DOHH2 (cell line): ENCODE measurements around the gene UNC119B.

Source experiments
- EZH2phosphoT487 ChIP-seq: fragments of 200-600 bp; sonication (generic); IDR thresholded peaks from 2 replicates; pipeline ENCODE4 v1.6.1; 2017; ENCODE audit warnings: borderline replicate concordance, mild to moderate bottlenecking, antibody characterized with exemption, low read length, moderate library complexity, mixed read lengths
- TF ChIP-seq, protein P1 (sequence below): fragments of 200-600 bp; sonication (generic); IDR thresholded peaks from one replicate; pipeline ENCODE4 v1.5.1; 2014; ENCODE audit warnings: antibody characterized with exemption, mild to moderate bottlenecking, low read depth, low read length; ENCODE audit not compliant: poor library complexity, severe bottlenecking

DNA sequence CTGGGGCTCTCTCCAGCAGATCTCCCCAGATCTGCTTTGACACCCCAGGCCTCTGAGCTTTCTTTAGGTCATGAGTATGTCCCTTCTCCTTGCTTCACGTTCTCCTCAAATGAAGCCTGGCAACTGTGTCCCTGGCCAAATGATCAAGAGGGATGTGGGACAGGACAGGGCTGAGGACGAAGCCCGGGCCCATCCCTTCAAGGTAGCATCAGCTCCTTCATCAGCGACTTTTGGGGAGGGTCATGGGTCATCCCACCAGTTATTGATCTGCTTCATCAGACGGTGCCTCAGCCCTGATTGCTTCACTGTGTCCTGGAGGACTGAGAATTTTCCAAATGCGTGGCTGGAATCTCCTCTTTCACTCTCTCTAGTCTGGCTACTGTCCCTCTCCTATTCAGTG is 47.7 kb downstream of the UNC119B start:
- TF ChIP-seq, protein P1, sequence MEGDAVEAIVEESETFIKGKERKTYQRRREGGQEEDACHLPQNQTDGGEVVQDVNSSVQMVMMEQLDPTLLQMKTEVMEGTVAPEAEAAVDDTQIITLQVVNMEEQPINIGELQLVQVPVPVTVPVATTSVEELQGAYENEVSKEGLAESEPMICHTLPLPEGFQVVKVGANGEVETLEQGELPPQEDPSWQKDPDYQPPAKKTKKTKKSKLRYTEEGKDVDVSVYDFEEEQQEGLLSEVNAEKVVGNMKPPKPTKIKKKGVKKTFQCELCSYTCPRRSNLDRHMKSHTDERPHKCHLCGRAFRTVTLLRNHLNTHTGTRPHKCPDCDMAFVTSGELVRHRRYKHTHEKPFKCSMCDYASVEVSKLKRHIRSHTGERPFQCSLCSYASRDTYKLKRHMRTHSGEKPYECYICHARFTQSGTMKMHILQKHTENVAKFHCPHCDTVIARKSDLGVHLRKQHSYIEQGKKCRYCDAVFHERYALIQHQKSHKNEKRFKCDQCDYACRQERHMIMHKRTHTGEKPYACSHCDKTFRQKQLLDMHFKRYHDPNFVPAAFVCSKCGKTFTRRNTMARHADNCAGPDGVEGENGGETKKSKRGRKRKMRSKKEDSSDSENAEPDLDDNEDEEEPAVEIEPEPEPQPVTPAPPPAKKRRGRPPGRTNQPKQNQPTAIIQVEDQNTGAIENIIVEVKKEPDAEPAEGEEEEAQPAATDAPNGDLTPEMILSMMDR = no peak
- TF ChIP-seq EZH2phosphoT487 = no peak
